HS-5 (cell line): Measurements from ENCODE around the gene FBXO17.
"Not testable (repeated sequence)": the region's sequence is repeated elsewhere in the genome, so short reads cannot be mapped to it uniquely, and the experiment has no call there.

Experiments
- DNase-seq: peaks from one replicate; pipeline ENCODE4 v3.0.0-alpha.2; 2012; ENCODE audit warnings: low read depth

FBXO17 gene

GRCh38 chr19:38975214-38975860 is at the start of gene FBXO17:
Gene FBXO17 (minus strand): TSS chr19:38975742. CDS start chr19:38950319, 25,423 bp downstream.
- no peak for DNase-seq

- DNase-seq = no peak
These were observed 49.5 kb upstream of the FBXO17 start for GRCh38 chr19:39024875-39025641.

GRCh38 chr19:39021063-39021462 is 45.5 kb upstream of the FBXO17 start:
- DNase-seq = no peak

- no peak for DNase-seq
These were observed 42.1 kb upstream of the FBXO17 start for GRCh38 chr19:39017646-39018045.

GRCh38 chr19:39017026-39017425 is 41.5 kb upstream of the FBXO17 start:
- DNase-seq = no peak

GRCh38 chr19:39014037-39014436 is 38.5 kb upstream of the FBXO17 start:
- no peak for DNase-seq

- no peak for DNase-seq
These were observed 33.5 kb upstream of the FBXO17 start for GRCh38 chr19:39009001-39009400.

- no peak for DNase-seq
These were observed 32.6 kb upstream of the FBXO17 start for GRCh38 chr19:39008137-39008536.

- no peak for DNase-seq
These were observed 31.6 kb upstream of the FBXO17 start for GRCh38 chr19:39007096-39007495.

GRCh38 chr19:39004403-39004802 is 28.9 kb upstream of the FBXO17 start:
- DNase-seq = no peak

GRCh38 chr19:39003796-39004195 is 28.3 kb upstream of the FBXO17 start:
- DNase-seq = no peak

GRCh38 chr19:39003188-39003587 is 27.6 kb upstream of the FBXO17 start:
- no peak for DNase-seq

GRCh38 chr19:39001041-39001440 is 25.5 kb upstream of the FBXO17 start:
- DNase-seq = no peak

GRCh38 chr19:38997576-38997975 is 22.0 kb upstream of the FBXO17 start:
- not testable (repeated sequence) for DNase-seq

- peak; percentile 33 for DNase-seq
These were observed 17.7 kb upstream of the FBXO17 start for GRCh38 chr19:38993271-38993670.

GRCh38 chr19:38990949-38991697 is 15.6 kb upstream of the FBXO17 start:
- no peak for DNase-seq

GRCh38 chr19:38989614-38990013 is 14.1 kb upstream of the FBXO17 start:
- not testable (repeated sequence) for DNase-seq

GRCh38 chr19:38989066-38989605 is 13.6 kb upstream of the FBXO17 start:
- no peak for DNase-seq

GRCh38 chr19:38988627-38989026 is 13.1 kb upstream of the FBXO17 start:
- DNase-seq = not testable (repeated sequence)

- not testable (repeated sequence) for DNase-seq
These were observed 12.2 kb upstream of the FBXO17 start for GRCh38 chr19:38987745-38988144.

GRCh38 chr19:38985262-38985661 is 9.7 kb upstream of the FBXO17 start:
- no peak for DNase-seq

GRCh38 chr19:38980583-38981374 is 5.2 kb upstream of the FBXO17 start:
- DNase-seq = no peak
